Loucy (cell line): ENCODE measurements around the gene FAM47B.

Source experiments
- H2AFZ ChIP-seq: fragments of 200-600 bp; sonication (generic); 2 replicates; pipeline ENCODE4 v1.6.0; 2016; ENCODE audit warnings: antibody characterized with exemption, mild to moderate bottlenecking, low read length, moderate library complexity
- H3F3A ChIP-seq: fragments of 200-600 bp; 2 replicates; pipeline ENCODE4 v1.6.0; 2016; ENCODE audit warnings: antibody characterized with exemption, low read depth, mild to moderate bottlenecking
- H3K27me3 ChIP-seq: fragments of 200-600 bp; sonication (generic); 2 replicates; pipeline ENCODE4 v1.6.1; 2014; ENCODE audit warnings: low read length, mild to moderate bottlenecking; ENCODE audit not compliant: insufficient read depth, poor library complexity, severe bottlenecking
- H3K36me3 ChIP-seq: fragments of 200-600 bp; sonication (generic); 2 replicates; pipeline ENCODE4 v1.6.1; 2016; ENCODE audit warnings: low read length; ENCODE audit not compliant: insufficient read depth
- H3K4me1 ChIP-seq: fragments of 200-600 bp; sonication (generic); 2 replicates; pipeline ENCODE4 v1.5.1; 2014; ENCODE audit warnings: low read length, mild to moderate bottlenecking; ENCODE audit not compliant: insufficient read depth, poor library complexity, severe bottlenecking
- H3K4me2 ChIP-seq: fragments of 200-600 bp; sonication (generic); 2 replicates; pipeline ENCODE4 v1.6.0; 2014; ENCODE audit warnings: antibody characterized with exemption, low read length, low read depth, mild to moderate bottlenecking; ENCODE audit not compliant: poor library complexity, severe bottlenecking
- H3K4me3 ChIP-seq: fragments of 200-600 bp; sonication (generic); 2 replicates; pipeline ENCODE4 v1.5.1; 2014; ENCODE audit warnings: low read length, mild to moderate bottlenecking, mixed read lengths; ENCODE audit not compliant: poor library complexity, severe bottlenecking
- H3K79me2 ChIP-seq: fragments of 200-600 bp; sonication (generic); 2 replicates; pipeline ENCODE4 v1.6.1; 2014; ENCODE audit warnings: low read length; ENCODE audit not compliant: insufficient read depth
- H3K9ac ChIP-seq: fragments of 200-600 bp; sonication (generic); 2 replicates; pipeline ENCODE4 v1.6.0; 2014; ENCODE audit warnings: mild to moderate bottlenecking, low read depth, low read length, moderate library complexity; ENCODE audit not compliant: poor library complexity, severe bottlenecking
- H3K9me2 ChIP-seq: fragments of 200-600 bp; sonication (generic); replicated peaks from 2 replicates; pipeline ENCODE4 v1.6.1; 2016; ENCODE audit warnings: low read depth, low read length, mixed read lengths
- H3K9me3 ChIP-seq: fragments of 200-600 bp; sonication (generic); 2 replicates; pipeline ENCODE4 v1.6.1; 2014; ENCODE audit warnings: mild to moderate bottlenecking, antibody characterized with exemption, low read length, low read depth; ENCODE audit not compliant: insufficient read depth
- H4K20me1 ChIP-seq: fragments of 200-600 bp; sonication (generic); 2 replicates; pipeline ENCODE4 v1.6.0; 2014; ENCODE audit warnings: antibody characterized with exemption, low read length, mild to moderate bottlenecking; ENCODE audit not compliant: insufficient read depth, poor library complexity, severe bottlenecking
- CTCF ChIP-seq: fragments of 200-600 bp; sonication (generic); conservative IDR thresholded peaks from 2 replicates; pipeline ENCODE4 v1.5.1; 2014; ENCODE audit warnings: mild to moderate bottlenecking, antibody characterized with exemption, low read length
- EZH2phosphoT487 ChIP-seq: fragments of 200-600 bp; IDR thresholded peaks from 2 replicates; pipeline ENCODE4 v1.6.1; 2018; ENCODE audit warnings: antibody characterized with exemption, mild to moderate bottlenecking, moderate library complexity, borderline replicate concordance

Gene FAM47B

GRCh38 chrX:34956916-34957315, 14.3 kb downstream of the FAM47B start:
- Histone ChIP-seq H3K79me2 (no peaks in the 10 kb centered on the region), H3K36me3 (no peaks in the 10 kb centered on the region), H3K27me3 (no peaks in the 10 kb centered on the region), H2AFZ (no peak overlapping the region), H3K9me2 (no peaks in the 10 kb centered on the region), H3K4me3 (no peak overlapping the region), H3K4me1 (no peaks in the 10 kb centered on the region), H3K9ac (no peak overlapping the region), H4K20me1 (no peaks in the 10 kb centered on the region), H3F3A (no peaks in the 10 kb centered on the region), H3K9me3 (no peaks in the 10 kb centered on the region), H3K4me2 (no peak overlapping the region)
- TF ChIP-seq CTCF = no peak
- TF ChIP-seq EZH2phosphoT487 = no peak

- H3K9me3 ChIP-seq = no peaks in the 10 kb centered on the region
- no peak overlapping the region for H3K4me3 ChIP-seq
- H3K4me1 ChIP-seq = no peaks in the 10 kb centered on the region
- no peaks in the 10 kb centered on the region for H3F3A ChIP-seq
- H3K4me2 ChIP-seq = no peak overlapping the region
- H3K9ac ChIP-seq = no peak overlapping the region
- H3K79me2 ChIP-seq = no peaks in the 10 kb centered on the region
- H2AFZ ChIP-seq = no peak overlapping the region
- TF ChIP-seq CTCF = no peak
- TF ChIP-seq EZH2phosphoT487 = no peak
- no peaks in the 10 kb centered on the region for H3K9me2 ChIP-seq
- H3K36me3 ChIP-seq = no peaks in the 10 kb centered on the region
- H4K20me1 ChIP-seq = no peaks in the 10 kb centered on the region
- no peaks in the 10 kb centered on the region for H3K27me3 ChIP-seq
Measured at GRCh38 chrX:34961662-34962061, 19.1 kb downstream of the FAM47B start.

- H3F3A ChIP-seq = no peaks in the 10 kb centered on the region
- no peaks in the 10 kb centered on the region for H3K9me3 ChIP-seq
- H2AFZ ChIP-seq = no peak overlapping the region
- no peak overlapping the region for H3K4me3 ChIP-seq
- no peaks in the 10 kb centered on the region for H3K4me1 ChIP-seq
- no peaks in the 10 kb centered on the region for H3K9me2 ChIP-seq
- no peak overlapping the region for H3K9ac ChIP-seq
- TF ChIP-seq CTCF (no peak), EZH2phosphoT487 (no peak)
- no peaks in the 10 kb centered on the region for H4K20me1 ChIP-seq
- no peak overlapping the region for H3K4me2 ChIP-seq
- H3K27me3 ChIP-seq = no peaks in the 10 kb centered on the region
- H3K36me3 ChIP-seq = no peaks in the 10 kb centered on the region
- no peaks in the 10 kb centered on the region for H3K79me2 ChIP-seq
Measured at GRCh38 chrX:34972206-34972605, 29.6 kb downstream of the FAM47B start.
